IMR-90 (cell line): ENCODE measurements around the gene GARIN5A. TPM values are rescaled to one million over a fixed set of nuclear protein-coding genes. Genes with fewer than 3 reads are reported as not detected.
A peak's percentile ranks its signal among the peaks of the same experiment; 100 is the strongest.

Experiments
- ATAC-seq: fragments of 200-7000 bp; cut with Tn5 transposase; 2 replicates; pipeline ENCODE4 v1.9.1; 2020; ENCODE audit warnings: low read depth, mild to moderate bottlenecking, moderate library complexity
- BruUV-seq: library from RNA; stranded (reverse); fragments of 400-500 nt; replicated peaks from 2 replicates; lab custom pipeline; 2021; lab: Mats Ljungman, UMichigan
- CTCF ChIA-PET: fragments of 300-600 bp; formaldehyde crosslinking; extraction: SDS; loops from one replicate; lab custom pipeline; 2021; ENCODE audit warnings: antibody characterized with exemption; lab: Yijun Ruan, JAX
- POLR2A ChIA-PET: fragments of 300-600 bp; sonication (Branson Sonifier 250); formaldehyde crosslinking; loops from one replicate; lab custom pipeline; 2022; ENCODE audit warnings: antibody characterized with exemption; ENCODE audit not compliant: unreplicated experiment; lab: Charles Lee
- DNase-seq: peaks from one replicate; pipeline ENCODE4 v3.0.0; 2013
- H2AFZ ChIP-seq: replicated peaks from 2 replicates; pipeline ENCODE3; 2013; ENCODE audit warnings: low read length, mild to moderate bottlenecking; ENCODE audit not compliant: poor library complexity
- H2AK5ac ChIP-seq: 2 replicates; pipeline ENCODE4 v1.6.1; 2013; ENCODE audit warnings: low read depth, low read length, inconsistent platforms
- H2AK9ac ChIP-seq: replicated peaks from 2 replicates; pipeline ENCODE3; 2013; ENCODE audit warnings: mild to moderate bottlenecking, low read depth, low read length, moderate library complexity; ENCODE audit not compliant: poor library complexity
- H2BK120ac ChIP-seq: 2 replicates; pipeline ENCODE4 v1.6.1; 2013; ENCODE audit warnings: low read depth, low read length, inconsistent platforms
- H2BK15ac ChIP-seq: 3 replicates; pipeline ENCODE4 v1.6.1; 2013; ENCODE audit warnings: low read depth, low read length, inconsistent platforms
- H2BK20ac ChIP-seq: 2 replicates; pipeline ENCODE4 v1.6.1; 2013; ENCODE audit warnings: low read depth, mild to moderate bottlenecking, inconsistent platforms, low read length, moderate library complexity
- H2BK5ac ChIP-seq: 2 replicates; pipeline ENCODE4 v1.6.1; 2013; ENCODE audit warnings: mild to moderate bottlenecking, low read depth, low read length, inconsistent platforms; ENCODE audit not compliant: poor library complexity, severe bottlenecking
- H3K14ac ChIP-seq: replicated peaks from 2 replicates; pipeline ENCODE4 v1.6.1; 2013; ENCODE audit warnings: low read depth, low read length, inconsistent platforms
- H3K18ac ChIP-seq: 2 replicates; pipeline ENCODE4 v1.6.1; 2013; ENCODE audit warnings: low read depth, low read length, control low read depth
- H3K23ac ChIP-seq: 2 replicates; pipeline ENCODE4 v1.6.1; 2013; ENCODE audit warnings: low read depth, low read length, inconsistent platforms
- H3K27ac ChIP-seq: 2 replicates; pipeline ENCODE4 v1.5.1; 2013; ENCODE audit warnings: mild to moderate bottlenecking, control low read depth, low read length; ENCODE audit not compliant: insufficient read depth
- H3K27me3 ChIP-seq: 2 replicates; pipeline ENCODE4 v1.6.1; 2013; ENCODE audit warnings: low read length; ENCODE audit not compliant: control insufficient read depth, insufficient read depth
- H3K36me3 ChIP-seq: 2 replicates; pipeline ENCODE4 v1.6.1; 2013; ENCODE audit warnings: low read length, mixed read lengths; ENCODE audit not compliant: control insufficient read depth, insufficient read depth
- H3K4ac ChIP-seq: 2 replicates; pipeline ENCODE4 v1.6.1; 2013; ENCODE audit warnings: low read depth, low read length, inconsistent platforms
- H3K4me1 ChIP-seq: 2 replicates; pipeline ENCODE4 v1.6.1; 2013; ENCODE audit warnings: low read length, mixed read lengths; ENCODE audit not compliant: control insufficient read depth, insufficient read depth
- H3K4me2 ChIP-seq: 2 replicates; pipeline ENCODE4 v1.6.1; 2013; ENCODE audit warnings: low read depth, mild to moderate bottlenecking, control low read depth, low read length, moderate library complexity
- H3K4me3 ChIP-seq: 2 replicates; pipeline ENCODE4 v1.5.1; 2013; ENCODE audit warnings: low read depth, mild to moderate bottlenecking, control low read depth, low read length, moderate library complexity; ENCODE audit not compliant: insufficient read depth
- H3K56ac ChIP-seq: 2 replicates; pipeline ENCODE4 v1.6.1; 2013; ENCODE audit warnings: low read length, inconsistent platforms; ENCODE audit not compliant: insufficient read depth; ENCODE audit errors: extremely low read depth
- H3K79me1 ChIP-seq, 2 experiments: 2 replicates each; pipeline ENCODE4 v1.6.1; 2013; ENCODE audit warnings: low read length in 2 of 2, inconsistent platforms in 1 of 2, low read depth in 1 of 2
- H3K9ac ChIP-seq: 2 replicates; pipeline ENCODE4 v1.6.1; 2013; ENCODE audit warnings: low read depth, low read length, control low read depth
- H3K9me1 ChIP-seq: 2 replicates; pipeline ENCODE4 v1.6.1; 2013; ENCODE audit warnings: low read length, inconsistent platforms; ENCODE audit not compliant: insufficient read depth
- H3K9me3 ChIP-seq: 2 replicates; pipeline ENCODE4 v1.6.1; 2013; ENCODE audit warnings: low read length; ENCODE audit not compliant: control insufficient read depth, insufficient read depth
- H4K20me1 ChIP-seq: 2 replicates; pipeline ENCODE4 v1.6.1; 2013; ENCODE audit warnings: low read length, inconsistent platforms; ENCODE audit not compliant: insufficient read depth
- H4K5ac ChIP-seq: 2 replicates; pipeline ENCODE4 v1.6.1; 2013; ENCODE audit warnings: mild to moderate bottlenecking, low read depth, low read length, control low read depth
- H4K8ac ChIP-seq, 2 experiments: 2 replicates each; pipeline ENCODE4 v1.6.1; 2013; ENCODE audit warnings: low read depth in 2 of 2, low read length in 2 of 2, control low read depth in 1 of 2, inconsistent platforms in 1 of 2
- H4K91ac ChIP-seq: 2 replicates; pipeline ENCODE4 v1.6.1; 2013; ENCODE audit warnings: low read depth, low read length, inconsistent platforms; ENCODE audit not compliant: insufficient read depth
- BHLHE40 ChIP-seq: fragments of 150-350 bp; IDR thresholded peaks from 2 replicates; pipeline ENCODE4 v1.6.1; 2016; ENCODE audit warnings: mild to moderate bottlenecking, low read depth, low read length
- CEBPB ChIP-seq: IDR thresholded peaks from 2 replicates; pipeline ENCODE4 v1.6.1; 2012; ENCODE audit warnings: low read depth, low read length, improper control_type of control experiment
- MAFK ChIP-seq: IDR thresholded peaks from 2 replicates; pipeline ENCODE4 v1.6.1; 2012; ENCODE audit warnings: low read depth, low read length, improper control_type of control experiment
- MAZ ChIP-seq: IDR thresholded peaks from 2 replicates; pipeline ENCODE4 v1.6.1; 2012; ENCODE audit warnings: low read depth, mild to moderate bottlenecking, low read length, improper control_type of control experiment, moderate library complexity, borderline replicate concordance
- MXI1 ChIP-seq: IDR thresholded peaks from 2 replicates; pipeline ENCODE4 v1.6.1; 2012; ENCODE audit warnings: low read depth, mild to moderate bottlenecking, low read length, moderate library complexity, borderline replicate concordance
- POLR2A ChIP-seq: IDR thresholded peaks from 2 replicates; pipeline ENCODE4 v1.6.1; 2012; ENCODE audit warnings: mild to moderate bottlenecking, low read depth, low read length
- RCOR1 ChIP-seq: IDR thresholded peaks from 2 replicates; pipeline ENCODE4 v1.6.1; 2012; ENCODE audit warnings: mild to moderate bottlenecking, low read length, improper control_type of control experiment; ENCODE audit not compliant: insufficient replicate concordance
- SMC3 ChIP-seq: fragments of 150-350 bp; IDR thresholded peaks from 2 replicates; pipeline ENCODE4 v1.6.1; 2016; ENCODE audit warnings: low read depth, mild to moderate bottlenecking, antibody characterized with exemption, low read length, moderate library complexity
- WGBS, 2 experiments: methylation state at CpG; one replicate each; pipeline versions ENCODE4 v1.1.5 to v1.1.7; 2013; ENCODE audit warnings: missing lambda C conversion rate in 2 of 2; ENCODE audit not compliant: insufficient read length in 1 of 2; ENCODE audit errors: extremely low coverage in 2 of 2; 5-methylcytosine and 5-hydroxymethylcytosine counted together
- dilution Hi-C: fragments of 300-500 bp; cut with HindIII; formaldehyde crosslinking; loops from one replicate; pipeline ENCODE4 v1.14.3; 2018; ENCODE audit warnings: low sequenced_read_pairs; ENCODE audit not compliant: unreplicated experiment
- in situ Hi-C: fragments of 300-500 bp; cut with MboI; formaldehyde crosslinking; loops from 3 replicates; pipeline ENCODE4 v1.14.3; 2019; ENCODE audit warnings: low sequenced_read_pairs, inconsistent platforms, mixed read lengths
- intact Hi-C: fragments of 100-400 bp; cut with micrococcal nuclease; formaldehyde crosslinking; loops from 2 replicates; pipeline ENCODE4 v1.10.0; 2022
- polyA plus RNA-seq, 3 experiments: library from polyadenylated mRNA; depleted of rRNA; stranded (reverse); fragments of >200 nt; gene quantifications; 2 replicates each; pipeline ENCODE4 v1.2.3, GENCODE V29; 2012; ENCODE audit warnings: low replicate concordance in 1 of 3
- total RNA-seq: library from RNA; depleted of rRNA; stranded (reverse); fragments of >200 nt; gene quantifications from 2 replicates; pipeline ENCODE4 v1.2.3, GENCODE V29; 2012
- TF ChIP-seq, protein P1 (sequence below): fragments of 150-350 bp; IDR thresholded peaks from 2 replicates; pipeline ENCODE4 v1.6.1; 2017; ENCODE audit warnings: mild to moderate bottlenecking, antibody characterized with exemption, low read length, low read depth
- TF ChIP-seq, protein P2 (sequence below): conservative IDR thresholded peaks from 2 replicates; pipeline ENCODE4 v1.5.1; 2012; ENCODE audit warnings: mild to moderate bottlenecking, low read depth, low read length, improper control_type of control experiment
- TF ChIP-seq, protein P3 (sequence below): fragments of 150-350 bp; IDR thresholded peaks from 2 replicates; pipeline ENCODE4 v1.6.1; 2016; ENCODE audit warnings: low read depth, mild to moderate bottlenecking, low read length, moderate library complexity, borderline replicate concordance

GARIN5A gene
- total and polyA plus RNA-seq, 2 of the 4 experiments (the other 2 are of a cell fraction) = 0.53 TPM; not detected in 1

DNA sequence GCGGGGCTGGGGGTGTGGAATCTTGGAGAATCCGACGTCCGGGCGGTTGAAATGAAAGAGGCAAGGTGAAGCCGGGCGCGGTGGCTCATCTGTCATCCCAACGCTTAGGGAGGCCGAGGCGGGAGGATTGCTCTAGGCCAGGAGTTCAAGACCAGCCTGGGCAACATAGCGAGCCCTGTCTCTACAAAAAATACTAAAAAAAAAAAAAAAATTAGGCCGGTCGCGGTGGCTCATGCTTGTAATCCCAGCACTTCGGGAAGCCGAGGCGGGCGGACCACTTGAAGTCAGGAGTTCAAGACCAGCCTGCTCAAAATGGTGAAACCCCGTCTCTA lies 225 bp upstream of the GARIN5A start:
- POLR2A ChIA-PET = no interaction called here

More for the DNA sequence above, 225 bp upstream of the GARIN5A start:
- Histone ChIP-seq H3K79me1 (peaks cover 16 to 27% of the 10 kb centered on the region in 2 experiments), H2BK20ac (no peak overlapping the region), H4K5ac (no peak overlapping the region), H3K9me3 (no peaks in the 10 kb centered on the region), H3K4ac (0 out of 2 replicates have a peak overlapping the region, but pooled peaks have one; percentile 70), H2AK9ac (peak overlapping the region; percentile 97), H4K20me1 (peaks cover 12% of the 10 kb centered on the region), H3K23ac (no peak overlapping the region), H3K4me1 (0 out of 2 replicates have a peak, but pooled peaks cover 2% of the 10 kb centered on the region), H2BK5ac (no peak overlapping the region), H3K9me1 (peaks cover 5% of the 10 kb centered on the region; the same call in 1 of the 2 replicates), H3K14ac (no peak overlapping the region), H4K91ac (no peak overlapping the region), H3K4me3 (peak overlapping the region; percentile 87), H3K18ac (no peak overlapping the region), H4K8ac (peak overlapping the region; percentile 85 to 88; a peak in 2 of 4 replicates), H2AK5ac (no peak overlapping the region), H3K9ac (peak overlapping the region; percentile 72; the same call in 1 of the 2 replicates), H2AFZ (peak overlapping the region; percentile 100), H3K36me3 (peaks cover 20% of the 10 kb centered on the region; the same call in 1 of the 2 replicates), H3K56ac (no peak overlapping the region), H3K27ac (no peak overlapping the region), H2BK15ac (no peak overlapping the region), H2BK120ac (no peak overlapping the region), H3K4me2 (peak overlapping the region; percentile 74), H3K27me3 (no peaks in the 10 kb centered on the region)
- no TSS peak for BruUV-seq
- TF ChIP-seq MAFK = no peak
- no peak for TF ChIP-seq SMC3
- no peak for TF ChIP-seq POLR2A
- TF ChIP-seq CEBPB = no peak
- TF ChIP-seq, protein P1, sequence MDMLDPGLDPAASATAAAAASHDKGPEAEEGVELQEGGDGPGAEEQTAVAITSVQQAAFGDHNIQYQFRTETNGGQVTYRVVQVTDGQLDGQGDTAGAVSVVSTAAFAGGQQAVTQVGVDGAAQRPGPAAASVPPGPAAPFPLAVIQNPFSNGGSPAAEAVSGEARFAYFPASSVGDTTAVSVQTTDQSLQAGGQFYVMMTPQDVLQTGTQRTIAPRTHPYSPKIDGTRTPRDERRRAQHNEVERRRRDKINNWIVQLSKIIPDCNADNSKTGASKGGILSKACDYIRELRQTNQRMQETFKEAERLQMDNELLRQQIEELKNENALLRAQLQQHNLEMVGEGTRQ = no peak
- TF ChIP-seq MAZ = no peak
- TF ChIP-seq, protein P2, sequence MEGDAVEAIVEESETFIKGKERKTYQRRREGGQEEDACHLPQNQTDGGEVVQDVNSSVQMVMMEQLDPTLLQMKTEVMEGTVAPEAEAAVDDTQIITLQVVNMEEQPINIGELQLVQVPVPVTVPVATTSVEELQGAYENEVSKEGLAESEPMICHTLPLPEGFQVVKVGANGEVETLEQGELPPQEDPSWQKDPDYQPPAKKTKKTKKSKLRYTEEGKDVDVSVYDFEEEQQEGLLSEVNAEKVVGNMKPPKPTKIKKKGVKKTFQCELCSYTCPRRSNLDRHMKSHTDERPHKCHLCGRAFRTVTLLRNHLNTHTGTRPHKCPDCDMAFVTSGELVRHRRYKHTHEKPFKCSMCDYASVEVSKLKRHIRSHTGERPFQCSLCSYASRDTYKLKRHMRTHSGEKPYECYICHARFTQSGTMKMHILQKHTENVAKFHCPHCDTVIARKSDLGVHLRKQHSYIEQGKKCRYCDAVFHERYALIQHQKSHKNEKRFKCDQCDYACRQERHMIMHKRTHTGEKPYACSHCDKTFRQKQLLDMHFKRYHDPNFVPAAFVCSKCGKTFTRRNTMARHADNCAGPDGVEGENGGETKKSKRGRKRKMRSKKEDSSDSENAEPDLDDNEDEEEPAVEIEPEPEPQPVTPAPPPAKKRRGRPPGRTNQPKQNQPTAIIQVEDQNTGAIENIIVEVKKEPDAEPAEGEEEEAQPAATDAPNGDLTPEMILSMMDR = no peak
- no peak for TF ChIP-seq MXI1
- TF ChIP-seq RCOR1 = no peak
- TF ChIP-seq BHLHE40 = no peak
- TF ChIP-seq, protein P3, sequence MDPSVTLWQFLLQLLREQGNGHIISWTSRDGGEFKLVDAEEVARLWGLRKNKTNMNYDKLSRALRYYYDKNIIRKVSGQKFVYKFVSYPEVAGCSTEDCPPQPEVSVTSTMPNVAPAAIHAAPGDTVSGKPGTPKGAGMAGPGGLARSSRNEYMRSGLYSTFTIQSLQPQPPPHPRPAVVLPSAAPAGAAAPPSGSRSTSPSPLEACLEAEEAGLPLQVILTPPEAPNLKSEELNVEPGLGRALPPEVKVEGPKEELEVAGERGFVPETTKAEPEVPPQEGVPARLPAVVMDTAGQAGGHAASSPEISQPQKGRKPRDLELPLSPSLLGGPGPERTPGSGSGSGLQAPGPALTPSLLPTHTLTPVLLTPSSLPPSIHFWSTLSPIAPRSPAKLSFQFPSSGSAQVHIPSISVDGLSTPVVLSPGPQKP = no peak
- in situ Hi-C loops = no loop called here
- intact Hi-C loops = loop anchor here (2.0 to 5.0 kb wide), 2 partner anchors 34 to 110 kb away; partner anchors contain the start of genes JOSD2 and NAPSA
- dilution Hi-C loops = no loop called here
- DNase-seq (no peak), ATAC-seq (no peak)
- 0% methylated on average over 7 of the region's 20 CpGs; no CpG with 5 or more reads in 1 of the 2 experiments for WGBS, 2 experiments
- CTCF ChIA-PET = no interaction called here
